ENCODE data around the gene TPP2. TPM values are rescaled to one million over a fixed set of nuclear protein-coding genes. Genes with fewer than 3 reads are reported as not detected.

TPP2 gene
- total RNA-seq, 2 experiments from 2014 or later: 31.1 to 36.3 TPM

- BruUV-seq (replicated peaks): no TSS peak
- H3K36me3 ChIP-seq (ENCODE audit: insufficient read depth, low read length): peaks cover 65% of the 10 kb centered on the region
- H3K4me1 ChIP-seq (ENCODE audit: insufficient read depth, low read length, poor library complexity, severe bottlenecking): no peaks in the 10 kb centered on the region
- H3K79me2 ChIP-seq (ENCODE audit: insufficient read depth, low read depth, low read length): no peaks in the 10 kb centered on the region
- ChIA-PET POLR2A (interaction anchor here (0.6 kb wide), 1 partner anchor 35 kb away, joined by 3 read pairs; no protein-coding TSS in a partner anchor), CTCF (ENCODE audit: unreplicated experiment) (no interaction called here)
- TF ChIP-seq CTCF (conservative IDR thresholded peaks at IDR 0.05; ENCODE audit: low read length) (no peak), EZH2phosphoT487 (IDR thresholded peaks at IDR 0.05; ENCODE audit: borderline replicate concordance, low read depth, low read length) (no peak)
- no peak overlapping the region for H3K4me3 ChIP-seq (ENCODE audit: low read depth, low read length, poor library complexity, severe bottlenecking)
- H3K9me2 ChIP-seq (ENCODE audit: insufficient read depth, low read length): no peaks in the 10 kb centered on the region
- H4K20me1 ChIP-seq (ENCODE audit: insufficient read depth, low read length): no peaks in the 10 kb centered on the region
- DNase-seq (ENCODE audit: low spot score): no peak
- H3K9me3 ChIP-seq (ENCODE audit: low read length): no peaks in the 10 kb centered on the region
- H3K27ac ChIP-seq (ENCODE audit: low read depth, low read length, poor library complexity, severe bottlenecking): no peak overlapping the region
- intact Hi-C loops (cut with micrococcal nuclease; ENCODE audit: unreplicated experiment): no loop called here
- no peak overlapping the region for H3K4me2 ChIP-seq (ENCODE audit: low read length)
- H2AFZ ChIP-seq (ENCODE audit: low read length): no peak overlapping the region
Measured at GRCh38 chr13:102667911-102668310, 71.1 kb downstream of the TPP2 start.

- no peak for DNase-seq (ENCODE audit: low spot score)
- H2AFZ ChIP-seq (ENCODE audit: low read length): no peak overlapping the region
- CTCF ChIA-PET (ENCODE audit: unreplicated experiment): no interaction called here
- no TSS peak for BruUV-seq (replicated peaks)
- no peaks in the 10 kb centered on the region for H3K4me1 ChIP-seq (ENCODE audit: insufficient read depth, low read length, poor library complexity, severe bottlenecking)
- no peaks in the 10 kb centered on the region for H3K79me2 ChIP-seq (ENCODE audit: insufficient read depth, low read depth, low read length)
- intact Hi-C loops (cut with micrococcal nuclease; ENCODE audit: unreplicated experiment): no loop called here
- POLR2A ChIA-PET: no interaction called here
- TF ChIP-seq CTCF (conservative IDR thresholded peaks at IDR 0.05; ENCODE audit: low read length) (no peak), EZH2phosphoT487 (IDR thresholded peaks at IDR 0.05; ENCODE audit: borderline replicate concordance, low read depth, low read length) (no peak)
- no peak overlapping the region for H3K27ac ChIP-seq (ENCODE audit: low read depth, low read length, poor library complexity, severe bottlenecking)
- no peak overlapping the region for H3K4me3 ChIP-seq (ENCODE audit: low read depth, low read length, poor library complexity, severe bottlenecking)
- peaks cover 59% of the 10 kb centered on the region for H3K36me3 ChIP-seq (ENCODE audit: insufficient read depth, low read length)
- H4K20me1 ChIP-seq (ENCODE audit: insufficient read depth, low read length): no peaks in the 10 kb centered on the region
- no peaks in the 10 kb centered on the region for H3K9me2 ChIP-seq (ENCODE audit: insufficient read depth, low read length)
- no peak overlapping the region for H3K4me2 ChIP-seq (ENCODE audit: low read length)
- no peaks in the 10 kb centered on the region for H3K9me3 ChIP-seq (ENCODE audit: low read length)
Measured at GRCh38 chr13:102670130-102670529, 73.3 kb downstream of the TPP2 start.

- H3K4me1 ChIP-seq (ENCODE audit: insufficient read depth, low read length, poor library complexity, severe bottlenecking): no peaks in the 10 kb centered on the region
- H3K79me2 ChIP-seq (ENCODE audit: insufficient read depth, low read depth, low read length): no peaks in the 10 kb centered on the region
- H3K9me3 ChIP-seq (ENCODE audit: low read length): no peaks in the 10 kb centered on the region
- BruUV-seq (replicated peaks): no TSS peak
- no peak overlapping the region for H3K4me2 ChIP-seq (ENCODE audit: low read length)
- CTCF ChIA-PET (ENCODE audit: unreplicated experiment): no interaction called here
- POLR2A ChIA-PET: no interaction called here
- H3K9me2 ChIP-seq (ENCODE audit: insufficient read depth, low read length): no peaks in the 10 kb centered on the region
- no peak for DNase-seq (ENCODE audit: low spot score)
- intact Hi-C loops (cut with micrococcal nuclease; ENCODE audit: unreplicated experiment): no loop called here
- TF ChIP-seq EZH2phosphoT487 (IDR thresholded peaks at IDR 0.05; ENCODE audit: borderline replicate concordance, low read depth, low read length): no peak
- peaks cover 54% of the 10 kb centered on the region for H3K36me3 ChIP-seq (ENCODE audit: insufficient read depth, low read length)
- H4K20me1 ChIP-seq (ENCODE audit: insufficient read depth, low read length): no peaks in the 10 kb centered on the region
- no peak overlapping the region for H2AFZ ChIP-seq (ENCODE audit: low read length)
- no peak overlapping the region for H3K4me3 ChIP-seq (ENCODE audit: low read depth, low read length, poor library complexity, severe bottlenecking)
- no peak overlapping the region for H3K27ac ChIP-seq (ENCODE audit: low read depth, low read length, poor library complexity, severe bottlenecking)
Measured at GRCh38 chr13:102675115-102675514, 78.3 kb downstream of the TPP2 start.
